HTR-8/SVneo (cell line): ENCODE results near the gene MLIP.
"Not testable (repeated sequence)": the region's sequence is repeated elsewhere in the genome, so short reads cannot be mapped to it uniquely, and the experiment has no call there.

Source experiments
- DNase-seq: peaks from one replicate; pipeline ENCODE4 v3.0.0; 2011; ENCODE audit warnings: low spot score, mixed read lengths; ENCODE audit not compliant: insufficient read length
- FAIRE-seq: peaks from 2 replicates; lab custom pipeline; 2011; peaks lifted over from hg19 to GRCh38; lab: Jason Lieb, UNC

Gene MLIP

GRCh38 chr6:54206510-54206909, 95.3 kb downstream of the MLIP start:
- FAIRE-seq (no peak), DNase-seq (no peak)

- FAIRE-seq: peak; percentile 88
- not testable (repeated sequence) for DNase-seq
Observed at GRCh38 chr6:54209983-54210382, 98.7 kb downstream of the MLIP start.

GRCh38 chr6:54214286-54214685, 103.0 kb downstream of the MLIP start:
- FAIRE-seq (no peak), DNase-seq (no peak)

- DNase-seq (no peak), FAIRE-seq (no peak)
Observed at GRCh38 chr6:54216336-54216735, 105.1 kb downstream of the MLIP start.

- DNase-seq: no peak
- FAIRE-seq: no peak
Observed at GRCh38 chr6:54217018-54217417, 105.8 kb downstream of the MLIP start.

GRCh38 chr6:54222217-54222616, 111.0 kb downstream of the MLIP start:
- DNase-seq: no peak
- no peak for FAIRE-seq

GRCh38 chr6:54232703-54233102, 121.5 kb downstream of the MLIP start:
- no peak for FAIRE-seq

GRCh38 chr6:54234539-54234938, 123.3 kb downstream of the MLIP start:
- no peak for DNase-seq
- peak; percentile 44 for FAIRE-seq

More at GRCh38 chr6:54232703-54233102, 121.5 kb downstream of the MLIP start:
- no peak for DNase-seq

- FAIRE-seq: no peak
- DNase-seq: no peak
Observed at GRCh38 chr6:54236984-54237383, 125.7 kb downstream of the MLIP start.

- no peak for FAIRE-seq
- DNase-seq: no peak
Observed at GRCh38 chr6:54238396-54238795, 127.2 kb downstream of the MLIP start.

GRCh38 chr6:54243699-54244098, 132.5 kb downstream of the MLIP start:
- no peak for DNase-seq
- FAIRE-seq: no peak

- DNase-seq: no peak
- no peak for FAIRE-seq
Observed at GRCh38 chr6:54244430-54244829, 133.2 kb downstream of the MLIP start.

- no peak for FAIRE-seq
- DNase-seq: no peak
Observed at GRCh38 chr6:54245265-54245664, 134.0 kb downstream of the MLIP start.

- DNase-seq (no peak), FAIRE-seq (no peak)
Observed at GRCh38 chr6:54248319-54248718, 137.1 kb downstream of the MLIP start.

- FAIRE-seq (no peak), DNase-seq (no peak)
Observed at GRCh38 chr6:54248994-54249393, 137.8 kb downstream of the MLIP start.

GRCh38 chr6:54249812-54250211, 138.6 kb downstream of the MLIP start:
- peak; percentile 4 for FAIRE-seq
- not testable (repeated sequence) for DNase-seq

- no peak for DNase-seq
Observed at GRCh38 chr6:54252496-54252895, 141.3 kb downstream of the MLIP start.

GRCh38 chr6:54252916-54253315, 141.7 kb downstream of the MLIP start:
- no peak for DNase-seq
- no peak for FAIRE-seq

More at GRCh38 chr6:54252496-54252895, 141.3 kb downstream of the MLIP start:
- no peak for FAIRE-seq

- DNase-seq (no peak), FAIRE-seq (no peak)
Observed at GRCh38 chr6:54254886-54255285, 143.6 kb downstream of the MLIP start.

- DNase-seq (no peak), FAIRE-seq (no peak)
Observed at GRCh38 chr6:54255886-54256285, 144.6 kb downstream of the MLIP start.

GRCh38 chr6:54260025-54260424, 148.8 kb downstream of the MLIP start:
- FAIRE-seq (no peak), DNase-seq (no peak)

GRCh38 chr6:54262499-54262898, 151.3 kb downstream of the MLIP start:
- DNase-seq: no peak
- no peak for FAIRE-seq

GRCh38 chr6:54262971-54263370, 151.7 kb downstream of the MLIP start:
- FAIRE-seq: no peak

More at GRCh38 chr6:54262971-54263370, 151.7 kb downstream of the MLIP start:
- DNase-seq: no peak
